Stimulated activated CD8-positive, alpha-beta memory T cell treated with anti-CD3 and anti-CD28 coated beads, Interleukin-15, amount 100 ng/mL, for 48 hours (primary cell): Measurements from ENCODE around the gene FOXL2NB.

ENCODE experiments used
- DNase-seq, 2 donors: peaks; one replicate each; pipeline ENCODE4 v3.0.0-alpha.2; 2020; ENCODE audit warnings: low read depth in 2 of 2

FOXL2NB gene

GRCh38 chr3:138933068-138933668 is 13.8 kb upstream of the FOXL2NB start:
- no peak for DNase-seq

GRCh38 chr3:138933981-138934691 is 12.9 kb upstream of the FOXL2NB start:
- DNase-seq: no peak

- DNase-seq: no peak
Observed at GRCh38 chr3:138935505-138935862, 11.5 kb upstream of the FOXL2NB start.

GRCh38 chr3:138935863-138936740 is 10.9 kb upstream of the FOXL2NB start:
- peak; percentile 48 to 53 for DNase-seq

GRCh38 chr3:138936741-138937689 is 10.0 kb upstream of the FOXL2NB start:
- no peak for DNase-seq

- no peak for DNase-seq
Observed at GRCh38 chr3:138937690-138938055, 9.3 kb upstream of the FOXL2NB start.

GRCh38 chr3:138938056-138938876 is 8.8 kb upstream of the FOXL2NB start:
- DNase-seq: no peak

GRCh38 chr3:138938877-138939560 is 8.0 kb upstream of the FOXL2NB start:
- DNase-seq: no peak

GRCh38 chr3:138939561-138940241 is 7.3 kb upstream of the FOXL2NB start:
- no peak for DNase-seq

- DNase-seq: no peak
Observed at GRCh38 chr3:138940446-138940845, 6.6 kb upstream of the FOXL2NB start.

- no peak for DNase-seq
Observed at GRCh38 chr3:138941259-138941885, 5.6 kb upstream of the FOXL2NB start.

GRCh38 chr3:138942271-138942670 is 4.7 kb upstream of the FOXL2NB start:
- no peak for DNase-seq

GRCh38 chr3:138942861-138943623 is 4.0 kb upstream of the FOXL2NB start:
- no peak for DNase-seq

GRCh38 chr3:138943724-138944653 is 3.0 kb upstream of the FOXL2NB start:
- DNase-seq: no peak

GRCh38 chr3:138944654-138944928 is 2.4 kb upstream of the FOXL2NB start:
- DNase-seq: no peak

- no peak for DNase-seq
Observed at GRCh38 chr3:138944929-138945708, 1.9 kb upstream of the FOXL2NB start.
